CD14-positive monocyte (primary cell): Measurements from ENCODE around the gene MCFD2. TPM values are rescaled to one million over a fixed set of nuclear protein-coding genes. Genes with fewer than 3 reads are reported as not detected.

Source experiments
- DNase-seq, 3 donors: peaks; one replicate each; pipeline ENCODE4 v3.0.0-alpha.2; 2011 to 2022
- H2AFZ ChIP-seq: 2 replicates; pipeline ENCODE4 v1.6.0; 2012; ENCODE audit warnings: mild to moderate bottlenecking, low read depth, low read length, inconsistent platforms; ENCODE audit not compliant: insufficient read depth, poor library complexity, severe bottlenecking
- H3K27ac ChIP-seq, 2 donors: 1 replicate in 1 of 2; 2 replicates in 1 of 2; pipeline ENCODE4 v1.5.1; 2012 to 2013; ENCODE audit warnings: low read length in 2 of 2, control low read depth in 1 of 2, inconsistent platforms in 1 of 2, low read depth in 1 of 2, mild to moderate bottlenecking in 1 of 2
- H3K27me3 ChIP-seq, 2 donors: one replicate each; pipeline versions ENCODE4 v1.6.0 to v1.6.1; 2011 to 2013; ENCODE audit warnings: low read length in 2 of 2; ENCODE audit not compliant: control insufficient read depth in 2 of 2, insufficient read depth in 2 of 2
- H3K36me3 ChIP-seq, 2 donors: replicated peaks in 1 of 2; 1 replicate in 1 of 2; 2 replicates in 1 of 2; pipeline versions ENCODE4 v1.5.1 to v1.6.1; 2012 to 2013; ENCODE audit warnings: low read length in 2 of 2, control low read depth in 1 of 2, inconsistent platforms in 1 of 2, mild to moderate bottlenecking in 1 of 2; ENCODE audit not compliant: insufficient read depth in 2 of 2, control insufficient read depth in 1 of 2
- H3K4me1 ChIP-seq, 2 donors: 1 replicate in 1 of 2; 2 replicates in 1 of 2; pipeline versions ENCODE4 v1.5.1 to v1.6.1; 2012 to 2013; ENCODE audit warnings: low read length in 2 of 2, control low read depth in 1 of 2, inconsistent platforms in 1 of 2, mild to moderate bottlenecking in 1 of 2, moderate library complexity in 1 of 2; ENCODE audit not compliant: insufficient read depth in 2 of 2, control insufficient read depth in 1 of 2
- H3K4me2 ChIP-seq: replicated peaks from 2 replicates; pipeline ENCODE3; 2012; ENCODE audit warnings: low read length, moderate library complexity, mild to moderate bottlenecking; ENCODE audit not compliant: poor library complexity, severe bottlenecking; ENCODE audit errors: extremely low read depth
- H3K4me3 ChIP-seq, 3 experiments: fragments of 200-600 bp in 1 of 3; sonication (generic) in 1 of 3; replicated peaks in 1 of 3; 1 replicate in 2 of 3; 2 replicates in 1 of 3; pipeline ENCODE4 v1.5.1; 2011 to 2013; ENCODE audit warnings: low read length in 3 of 3, mild to moderate bottlenecking in 3 of 3, control low read depth in 2 of 3, low read depth in 2 of 3, inconsistent platforms in 1 of 3, moderate library complexity in 1 of 3
- H3K79me2 ChIP-seq: 2 replicates; pipeline ENCODE4 v1.6.0; 2012; ENCODE audit warnings: mild to moderate bottlenecking, control low read depth, inconsistent platforms, low read length, moderate library complexity; ENCODE audit not compliant: insufficient read depth
- H3K9ac ChIP-seq: 2 replicates; pipeline ENCODE4 v1.6.0; 2017; ENCODE audit warnings: low read length, mild to moderate bottlenecking; ENCODE audit not compliant: insufficient read depth, poor library complexity, severe bottlenecking
- H3K9me3 ChIP-seq, 2 donors: replicated peaks in 1 of 2; 1 replicate in 1 of 2; 2 replicates in 1 of 2; pipeline versions ENCODE4 v1.5.1 to v1.6.1; 2012 to 2013; ENCODE audit warnings: low read length in 2 of 2, control low read depth in 1 of 2; ENCODE audit not compliant: control insufficient read depth in 1 of 2, insufficient read depth in 1 of 2
- H4K20me1 ChIP-seq: 2 replicates; pipeline ENCODE4 v1.6.0; 2012; ENCODE audit warnings: mild to moderate bottlenecking, low read length, control low read depth, moderate library complexity; ENCODE audit not compliant: insufficient read depth
- H3K27ac Mint-ChIP-seq, 7 donors: one replicate each; pipeline ENCODE4 v1.8.0; 2020; ENCODE audit warnings: mild to moderate bottlenecking in 7 of 7, mixed read lengths in 7 of 7, moderate library complexity in 6 of 7, inconsistent platforms in 2 of 7
- H3K27me3 Mint-ChIP-seq, 3 donors: one replicate each; pipeline ENCODE4 v1.8.0; 2021 to 2022; ENCODE audit warnings: low read depth in 3 of 3, mild to moderate bottlenecking in 3 of 3, mixed read lengths in 3 of 3, moderate library complexity in 3 of 3, inconsistent platforms in 1 of 3
- H3K36me3 Mint-ChIP-seq, 2 donors: one replicate each; pipeline ENCODE4 v1.8.0; 2020; ENCODE audit warnings: mixed read lengths in 2 of 2, inconsistent platforms in 1 of 2, mild to moderate bottlenecking in 1 of 2
- H3K4me1 Mint-ChIP-seq: one replicate; pipeline ENCODE4 v1.8.0; 2020; ENCODE audit warnings: mild to moderate bottlenecking, mixed read lengths
- H3K4me3 Mint-ChIP-seq, 2 donors: one replicate each; pipeline ENCODE4 v1.8.0; 2020; ENCODE audit warnings: mild to moderate bottlenecking in 2 of 2, mixed read lengths in 2 of 2, moderate library complexity in 1 of 2
- H3K9me3 Mint-ChIP-seq, 7 donors: one replicate each; pipeline ENCODE4 v1.8.0; 2020 to 2022; ENCODE audit warnings: mixed read lengths in 7 of 7, mild to moderate bottlenecking in 6 of 7, moderate library complexity in 6 of 7, inconsistent platforms in 2 of 7
- CTCF ChIP-seq: fragments of 200-600 bp; IDR thresholded peaks from one replicate; pipeline ENCODE4 v1.8.0; 2022; ENCODE audit warnings: antibody characterized with exemption, mild to moderate bottlenecking
- WGBS: methylation state at CpG from one replicate; pipeline ENCODE4 v1.1.5; 2013; ENCODE audit warnings: missing lambda C conversion rate; ENCODE audit not compliant: insufficient coverage; 5-methylcytosine and 5-hydroxymethylcytosine counted together
- intact Hi-C, 2 donors: fragments of 100-400 bp; cut with micrococcal nuclease; formaldehyde crosslinking; loops; one replicate each; pipeline versions ENCODE4 v1.15.0 to v1.15.1; 2023
- polyA plus RNA-seq, 3 donors: library from polyadenylated mRNA; depleted of rRNA in 1 of 3; unstranded in 2 of 3; stranded (reverse) in 1 of 3; fragments of 300-500 nt in 2 of 3; fragments of >200 nt in 1 of 3; fragmentation: Illumina TruSeq in 2 of 3; gene quantifications; 1 replicate in 2 of 3; 2 replicates in 1 of 3; pipeline ENCODE4 v1.2.3, GENCODE V29; 2012 to 2021

Gene MCFD2
- polyA plus RNA-seq, 3 donors: 23.8 to 38.5 (median 33.6) TPM

GRCh38 chr2:46939626-46940359 lies 24.2 kb upstream of the MCFD2 start:
- Mint-ChIP-seq H3K27me3 (peaks cover 0 to 4% (median 0%) of the 10 kb centered on the region in 3 donors), H3K36me3 (peaks cover 11 to 23% of the 10 kb centered on the region in 2 donors), H3K27ac (peak overlapping the region; percentile 92 to 96 (median 95)), H3K9me3 (peaks cover 0 to 3% (median 0%) of the 10 kb centered on the region in 7 donors), H3K4me1 (peaks cover 52% of the 10 kb centered on the region), H3K4me3 (peak overlapping the region; percentile 78 to 88)
- no peak for TF ChIP-seq CTCF
- peak overlapping the region; percentile 54 to 88 (median 71) for H3K4me3 ChIP-seq
- peak overlapping the region; percentile 95 for H3K9ac ChIP-seq
- H4K20me1 ChIP-seq: peaks cover 35% of the 10 kb centered on the region
- H3K27ac ChIP-seq: peak overlapping the region; percentile 86 to 96
- 59% methylated on average over 9 of the region's 13 CpGs for WGBS
- H3K9me3 ChIP-seq: no peaks in the 10 kb centered on the region
- peaks cover 45 to 53% of the 10 kb centered on the region in 2 donors for H3K4me1 ChIP-seq
- peak overlapping the region; percentile 83 for H3K4me2 ChIP-seq
- H3K79me2 ChIP-seq: peaks cover 66% of the 10 kb centered on the region
- H3K27me3 ChIP-seq: no peaks in the 10 kb centered on the region
- DNase-seq: peak in 1 of 3 donors; percentile 25
- H2AFZ ChIP-seq: peak overlapping the region; percentile 80
- H3K36me3 ChIP-seq: peaks cover 5 to 8% of the 10 kb centered on the region in 2 donors
- intact Hi-C loops: no loop called here

GRCh38 chr2:46937471-46937901 lies 21.9 kb upstream of the MCFD2 start:
- Mint-ChIP-seq H3K36me3 (peaks cover 5 to 6% of the 10 kb centered on the region in 2 donors), H3K4me1 (peaks cover 34% of the 10 kb centered on the region), H3K27ac (peak overlapping the region in 5 of 7 donors; percentile 10 to 73 (median 55)), H3K4me3 (no peak overlapping the region), H3K27me3 (peaks cover 0 to 4% (median 0%) of the 10 kb centered on the region in 3 donors), H3K9me3 (peaks cover 0 to 3% (median 0%) of the 10 kb centered on the region in 7 donors)
- peak; percentile 69 for TF ChIP-seq CTCF
- DNase-seq: peak; percentile 20 to 44 (median 42)
- no peaks in the 10 kb centered on the region for H3K36me3 ChIP-seq
- H3K9ac ChIP-seq: no peak overlapping the region
- H3K27me3 ChIP-seq: no peaks in the 10 kb centered on the region
- no peaks in the 10 kb centered on the region for H3K9me3 ChIP-seq
- peak overlapping the region; percentile 14 for H2AFZ ChIP-seq
- peak overlapping the region in 1 of 2 donors; percentile 30 for H3K27ac ChIP-seq
- peaks cover 24 to 30% of the 10 kb centered on the region in 2 donors for H3K4me1 ChIP-seq
- H3K79me2 ChIP-seq: peaks cover 43% of the 10 kb centered on the region
- WGBS: 14% methylated on average over 2 of the region's 4 CpGs
- intact Hi-C loops: no loop called here
- H3K4me2 ChIP-seq: no peak overlapping the region
- H3K4me3 ChIP-seq: no peak overlapping the region
- peaks cover 12% of the 10 kb centered on the region for H4K20me1 ChIP-seq
